HEK293 (cell line): ENCODE results near the gene CACNA1D.

ENCODE experiments used
- CTCF ChIA-PET: fragments of 350-600 bp; formaldehyde crosslinking; extraction: SDS; loops from one replicate; lab custom pipeline; 2021; ENCODE audit warnings: antibody characterized with exemption; lab: Yijun Ruan, JAX
- POLR2A ChIA-PET: fragments of 300-600 bp; formaldehyde crosslinking; extraction: SDS; loops from one replicate; lab custom pipeline; 2020; ENCODE audit warnings: antibody characterized with exemption, inconsistent platforms; lab: Yijun Ruan, JAX
- H3K27ac ChIP-seq: fragments of 200-500 bp; sonication (Bioruptor generic); 2 replicates; pipeline ENCODE4 v1.5.1; 2014; ENCODE audit warnings: low read depth, low read length, control low read depth, inconsistent platforms; ENCODE audit errors: extremely low read depth
- H3K36me3 ChIP-seq, 2 experiments: fragments of 200-500 bp in 1 of 2; sonication (Bioruptor generic) in 1 of 2; 1 replicate in 1 of 2; 2 replicates in 1 of 2; pipeline ENCODE4 v1.5.1; 2014 to 2017; ENCODE audit warnings: inconsistent platforms in 2 of 2, low read length in 2 of 2; ENCODE audit not compliant: control insufficient read depth in 2 of 2, insufficient read depth in 1 of 2
- H3K4me1 ChIP-seq: fragments of 200-500 bp; sonication (Bioruptor generic); 2 replicates; pipeline ENCODE4 v1.5.1; 2014; ENCODE audit warnings: mild to moderate bottlenecking, low read length, inconsistent platforms; ENCODE audit not compliant: control insufficient read depth, insufficient read depth
- H3K4me3 ChIP-seq: 2 replicates; pipeline ENCODE4 v1.5.1; 2011; ENCODE audit warnings: low read depth, mild to moderate bottlenecking, control low read depth, low read length, moderate library complexity
- H3K9me3 ChIP-seq: fragments of 200-500 bp; sonication (Bioruptor generic); 2 replicates; pipeline ENCODE4 v1.5.1; 2014; ENCODE audit warnings: low read depth, low read length, inconsistent platforms; ENCODE audit not compliant: control insufficient read depth, insufficient read depth
- BCL11A ChIP-seq: fragments of 450-650 bp; formaldehyde crosslinking; IDR thresholded peaks from 2 replicates; pipeline ENCODE4 v1.5.1; 2016; ENCODE audit warnings: low read depth, missing biosample characterization, missing genetic modification characterization
- CTCF ChIP-seq: fragments of 450-650 bp; formaldehyde crosslinking; IDR thresholded peaks from 2 replicates; pipeline ENCODE4 v1.5.1; 2016; ENCODE audit warnings: missing biosample characterization, missing genetic modification characterization
- GLIS1 ChIP-seq: fragments of 450-650 bp; formaldehyde crosslinking; IDR thresholded peaks from 2 replicates; pipeline ENCODE4 v1.5.1; 2016; ENCODE audit warnings: missing biosample characterization, missing genetic modification characterization
- PBX3 ChIP-seq: sonication (generic); formaldehyde crosslinking; IDR thresholded peaks from 2 replicates; pipeline ENCODE4 v1.8.1; 2022; ENCODE audit warnings: mild to moderate bottlenecking, moderate library complexity, missing genetic modification reagents
- PRDM1 ChIP-seq: fragments of 450-650 bp; formaldehyde crosslinking; IDR thresholded peaks from 2 replicates; pipeline ENCODE4; 2016; ENCODE audit warnings: missing biosample characterization, missing genetic modification characterization
- TRIM28 ChIP-seq: IDR thresholded peaks from 2 replicates; pipeline ENCODE4 v1.6.1; 2011; ENCODE audit warnings: low read length, control low read depth, borderline replicate concordance
- TSHZ1 ChIP-seq: fragments of 450-650 bp; formaldehyde crosslinking; IDR thresholded peaks from 2 replicates; pipeline ENCODE4 v1.5.1; 2016; ENCODE audit warnings: missing biosample characterization, missing genetic modification characterization, borderline replicate concordance
- ZBTB26 ChIP-seq: fragments of 450-650 bp; formaldehyde crosslinking; optimal IDR thresholded peaks from 2 replicates; pipeline ENCODE3; 2016; ENCODE audit warnings: missing biosample characterization, mild to moderate bottlenecking, missing genetic modification characterization
- ZBTB49 ChIP-seq: fragments of 450-650 bp; formaldehyde crosslinking; IDR thresholded peaks from 2 replicates; pipeline ENCODE4 v1.5.1; 2016; ENCODE audit warnings: missing biosample characterization, missing genetic modification characterization, low read depth
- ZNF114 ChIP-seq: fragments of 450-650 bp; formaldehyde crosslinking; IDR thresholded peaks from 2 replicates; pipeline ENCODE4 v1.5.0; 2017; ENCODE audit warnings: missing biosample characterization, missing genetic modification characterization
- ZNF121 ChIP-seq: fragments of 450-650 bp; formaldehyde crosslinking; IDR thresholded peaks from 2 replicates; pipeline ENCODE4 v1.5.1; 2016; ENCODE audit warnings: missing biosample characterization, missing genetic modification characterization
- ZNF138 ChIP-seq: fragments of 450-650 bp; formaldehyde crosslinking; IDR thresholded peaks from 2 replicates; pipeline ENCODE4 v1.5.1; 2016; ENCODE audit warnings: missing biosample characterization, missing genetic modification characterization, borderline replicate concordance
- ZNF174 ChIP-seq: fragments of 450-650 bp; formaldehyde crosslinking; IDR thresholded peaks from 2 replicates; pipeline ENCODE4 v1.5.0; 2017; ENCODE audit warnings: missing biosample characterization, mild to moderate bottlenecking, missing genetic modification characterization
- ZNF211 ChIP-seq: fragments of 450-650 bp; formaldehyde crosslinking; IDR thresholded peaks from 2 replicates; pipeline ENCODE4 v1.5.1; 2016; ENCODE audit warnings: low read depth, missing biosample characterization, missing genetic modification characterization
- ZNF23 ChIP-seq: fragments of 450-650 bp; formaldehyde crosslinking; IDR thresholded peaks from 2 replicates; pipeline ENCODE4 v1.5.1; 2016; ENCODE audit warnings: missing biosample characterization, missing genetic modification characterization, borderline replicate concordance
- ZNF48 ChIP-seq: fragments of 450-650 bp; formaldehyde crosslinking; IDR thresholded peaks from 2 replicates; pipeline ENCODE4 v1.5.1; 2016; ENCODE audit warnings: missing biosample characterization, missing genetic modification characterization
- ZNF623 ChIP-seq: fragments of 450-650 bp; formaldehyde crosslinking; IDR thresholded peaks from 2 replicates; pipeline ENCODE4 v1.5.1; 2016; ENCODE audit warnings: missing biosample characterization, missing genetic modification characterization
- ZNF658 ChIP-seq: fragments of 450-650 bp; formaldehyde crosslinking; IDR thresholded peaks from 2 replicates; pipeline ENCODE4; 2016; ENCODE audit warnings: missing biosample characterization, missing genetic modification characterization
- ZSCAN5A ChIP-seq: fragments of 450-650 bp; formaldehyde crosslinking; IDR thresholded peaks from 2 replicates; pipeline ENCODE4 v1.5.1; 2016; ENCODE audit warnings: missing biosample characterization, missing genetic modification characterization

Gene CACNA1D

GRCh38 chr3:53493963-53494791 is at the start of gene CACNA1D (continued):
- TF ChIP-seq CTCF (tag by site-specific recombination) (0 out of 2 replicates have a peak, but pooled peaks have one; percentile 13), GLIS1 (peak; percentile 35; the same call in 1 of the 2 replicates), ZBTB26 (peak; percentile 75), ZBTB49 (tag by site-specific recombination) (no peak), ZNF658 (tag by site-specific recombination) (no peak)

- no peak overlapping the region for H3K4me3 ChIP-seq
- no peak for TF ChIP-seq PBX3 (CRISPR knock-in tag)
- TF ChIP-seq BCL11A (tag by site-specific recombination), result no peak
- TF ChIP-seq ZSCAN5A, result no peak
- no peak for TF ChIP-seq ZNF48
- no peak for TF ChIP-seq TSHZ1 (tag by site-specific recombination)
- no peak for TF ChIP-seq ZNF23 (tag by site-specific recombination)
- TF ChIP-seq ZNF211, result no peak
- no peak for TF ChIP-seq ZNF114 (tag by site-specific recombination)
- TF ChIP-seq TRIM28, result no peak
- TF ChIP-seq PRDM1 (tag by site-specific recombination), result no peak
- TF ChIP-seq ZNF174, result no peak
- TF ChIP-seq ZNF121 (tag by site-specific recombination), result no peak
- no peak for TF ChIP-seq ZNF138 (tag by site-specific recombination)
- TF ChIP-seq ZNF623 (tag by site-specific recombination), result no peak
- no peaks in the 10 kb centered on the region for H3K36me3 ChIP-seq
- H3K27ac ChIP-seq, result no peak overlapping the region
- CTCF ChIA-PET, result interaction anchor here (0.8 kb wide), 1 partner anchor 80 kb away, joined by 8 read pairs; no protein-coding TSS in a partner anchor
- H3K9me3 ChIP-seq, result no peaks in the 10 kb centered on the region
- POLR2A ChIA-PET, result no interaction called here
- no peaks in the 10 kb centered on the region for H3K4me1 ChIP-seq
Observed at GRCh38 chr3:53457068-53457467, 37.3 kb upstream of the CACNA1D start.
